GM12891 (cell line): Measurements from ENCODE around the gene SLC7A11.

Experiments used
- POLR2A ChIP-seq: IDR thresholded peaks from 2 replicates; pipeline ENCODE4 v1.6.1; 2011; ENCODE audit warnings: low read depth, low read length, control low read depth
- POU2F2 ChIP-seq: IDR thresholded peaks from 2 replicates; pipeline ENCODE4 v1.6.1; 2011; ENCODE audit warnings: low read depth, mild to moderate bottlenecking, control low read depth, low read length, moderate library complexity

- no peak for TF ChIP-seq POU2F2
- no peak for TF ChIP-seq POLR2A
Measured at GRCh38 chr4:138204507-138204906, 37.6 kb downstream of the SLC7A11 start.
